Measurements from ENCODE around the gene TPRG1L. TPM values are rescaled to one million over a fixed set of nuclear protein-coding genes. Genes with fewer than 3 reads are reported as not detected.

TPRG1L gene
- total RNA-seq, 1 donor from 2014 or later: 40.8 TPM

- Histone ChIP-seq H3K36me3 (ENCODE audit: control insufficient read depth, insufficient read depth, low read length) (no peaks in the 10 kb centered on the region), H3K27me3 (ENCODE audit: control insufficient read depth, insufficient read depth, low read length) (peaks cover 42% of the 10 kb centered on the region), H3K4me3 (ENCODE audit: low read depth, low read length) (no peak overlapping the region)
- no peak for TF ChIP-seq CTCF (IDR thresholded peaks at IDR 0.05; ENCODE audit: insufficient read depth, low read length, poor library complexity, severe bottlenecking)
- DNase-seq (ENCODE audit: low read depth): no peak
Measured at GRCh38 chr1:3609769-3610526, 14.9 kb upstream of the TPRG1L start.

GRCh38 chr1:3610527-3611169 is 14.2 kb upstream of the TPRG1L start:
- no peak for TF ChIP-seq CTCF (IDR thresholded peaks at IDR 0.05; ENCODE audit: insufficient read depth, low read length, poor library complexity, severe bottlenecking)
- peak overlapping the region; percentile 19 for H3K4me3 ChIP-seq (ENCODE audit: low read depth, low read length)
- no peak for DNase-seq (ENCODE audit: low read depth)
- no peaks in the 10 kb centered on the region for H3K36me3 ChIP-seq (ENCODE audit: control insufficient read depth, insufficient read depth, low read length)
- H3K27me3 ChIP-seq (ENCODE audit: control insufficient read depth, insufficient read depth, low read length): peaks cover 42% of the 10 kb centered on the region

- Histone ChIP-seq H3K27me3 (ENCODE audit: control insufficient read depth, insufficient read depth, low read length) (peaks cover 42% of the 10 kb centered on the region), H3K36me3 (ENCODE audit: control insufficient read depth, insufficient read depth, low read length) (no peaks in the 10 kb centered on the region), H3K4me3 (ENCODE audit: low read depth, low read length) (peak within 1 kb of the TSS; percentile 19)
- no peak for DNase-seq (ENCODE audit: low read depth)
- TF ChIP-seq CTCF (IDR thresholded peaks at IDR 0.05; ENCODE audit: insufficient read depth, low read length, poor library complexity, severe bottlenecking): no peak
Measured at GRCh38 chr1:3611170-3612019, 13.4 kb upstream of the TPRG1L start, which contains the start of gene MEGF6. Gene MEGF6, minus strand, starts transcription at chr1:3611508. Its CDS starts 240 bp downstream, at chr1:3611268.

GRCh38 chr1:3612123-3612522 is 12.7 kb upstream of the TPRG1L start:
- Histone ChIP-seq H3K27me3 (ENCODE audit: control insufficient read depth, insufficient read depth, low read length) (peaks cover 42% of the 10 kb centered on the region), H3K4me3 (ENCODE audit: low read depth, low read length) (no peak overlapping the region), H3K36me3 (ENCODE audit: control insufficient read depth, insufficient read depth, low read length) (no peaks in the 10 kb centered on the region)
- no peak for DNase-seq (ENCODE audit: low read depth)
- no peak for TF ChIP-seq CTCF (IDR thresholded peaks at IDR 0.05; ENCODE audit: insufficient read depth, low read length, poor library complexity, severe bottlenecking)

GRCh38 chr1:3614755-3615742 is 9.8 kb upstream of the TPRG1L start:
- Histone ChIP-seq H3K36me3 (ENCODE audit: control insufficient read depth, insufficient read depth, low read length) (no peaks in the 10 kb centered on the region), H3K4me3 (ENCODE audit: low read depth, low read length) (no peak overlapping the region), H3K27me3 (ENCODE audit: control insufficient read depth, insufficient read depth, low read length) (peaks cover 29% of the 10 kb centered on the region)
- peak; percentile 78 for TF ChIP-seq CTCF (IDR thresholded peaks at IDR 0.05; ENCODE audit: insufficient read depth, low read length, poor library complexity, severe bottlenecking)
- DNase-seq (ENCODE audit: low read depth): no peak
